ENCODE measurements around the gene CLHC1. TPM values are rescaled to one million over a fixed set of nuclear protein-coding genes. Genes with fewer than 3 reads are reported as not detected.

CLHC1 gene
- total RNA-seq, 4 donors from 2014 or later: 3.4 to 15.0 (median 6.4) TPM

DNA sequence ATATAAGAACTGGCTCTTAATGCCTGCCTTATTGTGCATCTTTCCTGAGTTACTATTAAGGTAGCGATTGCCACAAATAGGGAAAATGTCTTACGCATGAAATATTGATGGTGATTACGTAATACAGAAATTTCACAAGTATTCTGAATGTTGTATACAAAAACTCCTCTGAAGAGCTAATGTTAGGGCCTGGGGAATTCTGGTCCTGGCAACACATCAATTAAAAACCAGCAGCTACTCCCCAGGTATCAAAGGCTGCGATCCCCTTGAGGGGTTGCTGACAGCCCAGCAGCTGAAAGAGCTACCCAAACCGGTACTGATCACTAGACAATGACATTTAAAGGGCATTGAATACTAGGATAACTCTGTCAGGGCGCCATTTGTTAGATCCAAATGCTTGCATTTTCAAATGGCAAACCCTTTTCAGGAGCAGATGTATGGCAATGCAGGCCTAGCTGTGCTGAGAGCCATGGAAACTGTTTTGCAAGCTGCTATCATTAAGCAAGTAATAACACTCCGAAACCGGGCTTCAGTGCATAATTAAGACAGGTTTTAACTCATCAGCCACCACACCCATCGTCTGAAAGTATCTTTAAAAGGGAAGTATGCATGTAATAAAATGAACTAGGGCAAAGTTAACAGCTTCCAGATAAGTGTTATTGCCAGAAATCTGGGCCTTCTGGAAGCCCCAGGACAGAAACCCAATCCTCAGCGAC is 78.4 kb downstream of the CLHC1 start:
- H3K36me3 ChIP-seq: no peaks in the 10 kb centered on the region
- no peak for DNase-seq (ENCODE audit: extremely low spot score)
- H3K4me1 ChIP-seq: peaks cover 34 to 78% (median 76%) of the 10 kb centered on the region in 4 donors
- no peak overlapping the region for H3K4me3 ChIP-seq
- H3K27me3 ChIP-seq: no peaks in the 10 kb centered on the region
- intact Hi-C loops (cut with DNase I): loop anchor here (5.0 kb wide), 1 partner anchor 36 kb away; no protein-coding TSS in a partner anchor
- peak overlapping the region; percentile 70 to 79 (median 75) for H3K27ac ChIP-seq (replicated peaks in 1 of 4)
- TF ChIP-seq, protein P1, sequence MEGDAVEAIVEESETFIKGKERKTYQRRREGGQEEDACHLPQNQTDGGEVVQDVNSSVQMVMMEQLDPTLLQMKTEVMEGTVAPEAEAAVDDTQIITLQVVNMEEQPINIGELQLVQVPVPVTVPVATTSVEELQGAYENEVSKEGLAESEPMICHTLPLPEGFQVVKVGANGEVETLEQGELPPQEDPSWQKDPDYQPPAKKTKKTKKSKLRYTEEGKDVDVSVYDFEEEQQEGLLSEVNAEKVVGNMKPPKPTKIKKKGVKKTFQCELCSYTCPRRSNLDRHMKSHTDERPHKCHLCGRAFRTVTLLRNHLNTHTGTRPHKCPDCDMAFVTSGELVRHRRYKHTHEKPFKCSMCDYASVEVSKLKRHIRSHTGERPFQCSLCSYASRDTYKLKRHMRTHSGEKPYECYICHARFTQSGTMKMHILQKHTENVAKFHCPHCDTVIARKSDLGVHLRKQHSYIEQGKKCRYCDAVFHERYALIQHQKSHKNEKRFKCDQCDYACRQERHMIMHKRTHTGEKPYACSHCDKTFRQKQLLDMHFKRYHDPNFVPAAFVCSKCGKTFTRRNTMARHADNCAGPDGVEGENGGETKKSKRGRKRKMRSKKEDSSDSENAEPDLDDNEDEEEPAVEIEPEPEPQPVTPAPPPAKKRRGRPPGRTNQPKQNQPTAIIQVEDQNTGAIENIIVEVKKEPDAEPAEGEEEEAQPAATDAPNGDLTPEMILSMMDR (IDR thresholded peaks at IDR 0.05): no peak
- TF ChIP-seq POLR2AphosphoS5 (IDR thresholded peaks at IDR 0.05) (no peak), POLR2A (IDR thresholded peaks at IDR 0.05; ENCODE audit: low read depth) (no peak), EP300 (IDR thresholded peaks at IDR 0.05) (no peak)
- H3K9me3 ChIP-seq: no peaks in the 10 kb centered on the region
- 57% methylated on average over 10 of the region's 10 CpGs for WGBS

DNA sequence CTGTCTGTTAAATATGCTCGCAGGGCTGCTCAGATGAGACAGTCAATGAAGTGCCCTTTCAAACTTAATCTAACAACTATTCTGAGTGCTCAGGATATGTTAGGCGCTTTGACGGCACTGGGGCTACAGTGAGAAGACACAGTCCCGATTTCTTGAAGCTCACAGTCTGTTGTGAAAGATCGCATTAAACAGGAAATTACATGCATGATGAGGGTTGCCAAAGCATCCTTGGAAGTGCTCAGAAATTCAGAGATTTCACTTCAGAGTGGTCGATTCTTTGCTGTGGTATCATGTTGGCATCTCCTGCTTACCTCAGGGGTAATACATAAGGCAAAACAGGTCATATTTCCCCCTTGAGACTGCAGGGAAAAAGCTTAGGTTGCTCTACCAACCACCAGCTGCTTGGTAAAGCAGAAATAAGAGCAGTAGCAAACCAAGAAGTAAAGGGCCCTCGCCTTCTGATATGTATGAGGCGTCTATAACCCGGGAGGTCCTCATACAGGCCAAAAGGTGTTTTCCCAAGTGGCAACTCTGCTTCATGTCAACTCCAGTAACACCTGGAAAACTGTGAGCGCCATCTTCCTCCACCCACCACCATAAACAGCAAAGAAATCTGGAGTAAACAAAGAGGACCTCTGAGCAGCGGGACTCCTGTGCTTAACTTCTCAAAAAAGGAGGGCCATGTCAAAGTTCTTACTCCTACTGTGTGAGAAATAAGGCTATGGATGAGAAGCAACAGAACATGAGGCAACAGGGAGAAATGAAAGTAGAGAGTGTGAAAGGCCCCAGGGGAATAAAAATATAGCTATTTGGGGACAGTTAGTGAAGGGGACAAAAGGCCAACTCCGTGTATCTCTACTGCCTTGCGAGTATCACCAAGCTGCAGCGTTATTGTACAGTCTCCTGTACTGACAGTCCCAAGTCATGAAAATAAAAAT is 79.3 kb downstream of the CLHC1 start:
- Histone ChIP-seq H3K9me3 (no peaks in the 10 kb centered on the region), H3K27me3 (no peaks in the 10 kb centered on the region), H3K4me1 (peaks cover 24 to 68% (median 66%) of the 10 kb centered on the region in 4 donors), H3K4me3 (no peak overlapping the region), H3K27ac (replicated peaks in 1 of 4) (peak overlapping the region; percentile 70 to 79 (median 75)), H3K36me3 (no peaks in the 10 kb centered on the region)
- TF ChIP-seq, protein P1 (IDR thresholded peaks at IDR 0.05): no peak
- TF ChIP-seq EP300 (IDR thresholded peaks at IDR 0.05) (no peak), POLR2A (IDR thresholded peaks at IDR 0.05; ENCODE audit: low read depth) (no peak), POLR2AphosphoS5 (IDR thresholded peaks at IDR 0.05) (no peak)
- WGBS: 81% methylated on average over 14 of the region's 14 CpGs
- no peak for DNase-seq (ENCODE audit: extremely low spot score)
- intact Hi-C loops (cut with DNase I): loop anchor here (5.0 kb wide), 1 partner anchor 35 kb away; no protein-coding TSS in a partner anchor

DNA sequence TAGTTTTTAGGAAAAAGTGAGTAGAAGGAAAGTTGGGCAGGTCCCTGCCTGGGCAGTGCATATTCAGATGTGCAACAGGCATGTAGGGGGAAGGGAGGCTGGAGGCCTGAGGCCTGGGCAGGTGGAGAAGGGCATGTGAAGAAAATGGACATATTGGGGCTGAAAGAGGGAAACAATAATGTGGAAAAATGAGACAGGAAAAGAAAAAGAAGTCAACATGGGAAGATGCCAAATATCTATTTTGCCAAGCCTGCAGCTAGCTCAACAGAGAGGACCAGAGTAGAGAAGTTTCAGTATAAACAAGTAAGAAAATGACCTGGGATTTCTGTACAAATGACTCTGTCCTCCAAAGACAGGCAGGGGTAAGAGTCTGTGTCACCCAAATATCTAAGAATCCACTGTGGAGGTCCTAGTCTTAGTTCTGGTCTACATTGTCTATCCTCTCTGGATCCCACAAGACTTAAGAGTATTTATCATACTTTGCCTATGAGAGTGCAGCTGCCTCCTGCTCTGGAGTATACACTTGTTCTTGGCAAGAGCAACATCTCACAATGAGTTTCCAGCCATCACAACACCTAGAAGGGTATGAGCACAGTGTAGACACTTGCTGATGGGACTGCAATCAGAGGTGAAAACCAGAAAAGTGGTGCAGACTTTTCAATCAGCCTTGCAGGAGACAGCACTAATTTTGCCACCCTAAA is 80.2 kb downstream of the CLHC1 start:
- TF ChIP-seq POLR2AphosphoS5 (IDR thresholded peaks at IDR 0.05) (no peak), EP300 (IDR thresholded peaks at IDR 0.05) (no peak), POLR2A (IDR thresholded peaks at IDR 0.05; ENCODE audit: low read depth) (no peak)
- no peak for DNase-seq (ENCODE audit: extremely low spot score)
- Histone ChIP-seq H3K4me1 (peaks cover 17 to 60% (median 57%) of the 10 kb centered on the region in 4 donors), H3K4me3 (no peak overlapping the region), H3K27me3 (no peaks in the 10 kb centered on the region), H3K9me3 (no peaks in the 10 kb centered on the region), H3K27ac (replicated peaks in 1 of 4) (peak overlapping the region; percentile 70 to 79 (median 75)), H3K36me3 (no peaks in the 10 kb centered on the region)
- intact Hi-C loops (cut with DNase I): loop anchor here (5.0 kb wide), 1 partner anchor 35 kb away; no protein-coding TSS in a partner anchor

DNA sequence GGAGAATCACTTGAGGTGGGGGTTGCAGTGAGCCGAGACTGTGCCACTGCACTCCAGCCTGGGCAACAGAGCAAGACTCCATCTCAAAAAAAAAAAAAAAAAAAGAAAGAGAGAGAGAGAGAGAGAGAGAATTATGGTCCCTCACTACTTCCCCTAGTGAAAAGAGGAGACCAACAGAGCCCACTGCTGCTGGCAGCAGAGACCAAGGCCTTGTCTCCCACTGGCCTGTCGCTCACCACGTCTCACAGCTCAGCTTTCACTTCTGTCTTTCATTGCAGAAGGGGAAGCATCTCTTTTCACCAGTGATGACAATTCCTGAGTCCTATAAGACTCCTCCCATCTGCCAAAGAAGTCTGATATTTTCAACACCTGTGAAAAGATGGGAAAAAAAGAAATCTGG is 81.3 kb downstream of the CLHC1 start:
- H3K27me3 ChIP-seq: no peaks in the 10 kb centered on the region
- H3K36me3 ChIP-seq: no peaks in the 10 kb centered on the region
- no peak overlapping the region for H3K27ac ChIP-seq (replicated peaks in 1 of 4)
- H3K9me3 ChIP-seq: no peaks in the 10 kb centered on the region
- DNase-seq (ENCODE audit: extremely low spot score): no peak
- H3K4me1 ChIP-seq: peaks cover 12 to 58% (median 50%) of the 10 kb centered on the region in 4 donors
- no peak overlapping the region for H3K4me3 ChIP-seq
- intact Hi-C loops (cut with DNase I): loop anchor here (5.0 kb wide), 1 partner anchor 34 kb away; no protein-coding TSS in a partner anchor
- TF ChIP-seq EP300 (IDR thresholded peaks at IDR 0.05) (no peak), POLR2A (IDR thresholded peaks at IDR 0.05; ENCODE audit: low read depth) (no peak), POLR2AphosphoS5 (IDR thresholded peaks at IDR 0.05) (no peak)
- TF ChIP-seq, protein P1 (IDR thresholded peaks at IDR 0.05): no peak
- WGBS: 91% methylated on average over 3 of the region's 3 CpGs
